GM12878 (cell line): ENCODE results near the gene ACADL. TPM values are rescaled to one million over a fixed set of nuclear protein-coding genes. Genes with fewer than 3 reads are reported as not detected.

Experiments
- ATAC-seq: fragments of 200-7000 bp; cut with Tn5 transposase; 3 replicates; pipeline ENCODE4 v1.9.1; 2020; ENCODE audit warnings: mild to moderate bottlenecking, moderate library complexity
- BruUV-seq: library from RNA; stranded (reverse); fragments of 400-500 nt; replicated peaks from 2 replicates; lab custom pipeline; 2021; lab: Mats Ljungman, UMichigan
- CTCF ChIA-PET: fragments of 300-600 bp; sonication (Branson Sonifier 250); formaldehyde crosslinking; extraction: SDS; loops from one replicate; lab custom pipeline; 2021; ENCODE audit warnings: inconsistent platforms; lab: Yijun Ruan, JAX
- POLR2A ChIA-PET: fragments of 350-600 bp; formaldehyde crosslinking; extraction: SDS; loops from one replicate; lab custom pipeline; 2021; ENCODE audit warnings: inconsistent platforms; lab: Charles Lee
- RAD21 ChIA-PET: fragments of 300-600 bp; sonication (Branson Sonifier 250); formaldehyde crosslinking; loops from one replicate; lab custom pipeline; 2023; ENCODE audit warnings: antibody characterized with exemption; ENCODE audit not compliant: unreplicated experiment; lab: Charles Lee
- SMC1A ChIA-PET: fragments of 300-600 bp; sonication (Branson Sonifier 250); formaldehyde crosslinking; loops from one replicate; lab custom pipeline; 2023; ENCODE audit not compliant: unreplicated experiment, uncharacterized antibody; lab: Charles Lee
- DNase-seq: peaks from one replicate; pipeline ENCODE4 v3.0.0-alpha.2; 2011; ENCODE audit warnings: low read depth, low spot score
- FAIRE-seq: peaks from 3 replicates; lab custom pipeline; 2011; peaks lifted over from hg19 to GRCh38; lab: Jason Lieb, UNC
- H2AFZ ChIP-seq: 2 replicates; pipeline ENCODE4 v1.6.0; 2011; ENCODE audit warnings: low read depth, low read length, control low read depth; ENCODE audit not compliant: control insufficient read depth
- H3K27ac ChIP-seq: 2 replicates; pipeline ENCODE4 v1.5.1; 2011; ENCODE audit warnings: control low read depth; ENCODE audit not compliant: control insufficient read depth, insufficient read depth
- H3K27me3 ChIP-seq, 2 experiments: replicated peaks in 1 of 2; 2 replicates each; pipeline versions ENCODE4 v1.6.0 to v1.6.1; 2011; ENCODE audit warnings: low read length in 1 of 2; ENCODE audit not compliant: control insufficient read depth in 2 of 2, insufficient read depth in 2 of 2
- H3K36me3 ChIP-seq, 2 experiments: 2 replicates each; pipeline ENCODE4 v1.5.1; 2011; ENCODE audit warnings: low read length in 1 of 2; ENCODE audit not compliant: control insufficient read depth in 2 of 2, insufficient read depth in 2 of 2
- H3K4me1 ChIP-seq: 2 replicates; pipeline ENCODE4 v1.6.1; 2011; ENCODE audit warnings: mild to moderate bottlenecking, low read length, moderate library complexity, mixed read lengths; ENCODE audit not compliant: control insufficient read depth, insufficient read depth
- H3K4me2 ChIP-seq: 2 replicates; pipeline ENCODE4 v1.6.0; 2011; ENCODE audit warnings: control low read depth; ENCODE audit not compliant: control insufficient read depth, insufficient read depth
- H3K4me3 ChIP-seq: fragments of 200-600 bp; sonication (generic); 2 replicates; pipeline ENCODE4 v1.5.1; 2016
- H3K79me2 ChIP-seq: 2 replicates; pipeline ENCODE4 v1.6.0; 2011; ENCODE audit warnings: low read length; ENCODE audit not compliant: control insufficient read depth, insufficient read depth
- H3K9ac ChIP-seq: 2 replicates; pipeline ENCODE4 v1.8.0; 2011; ENCODE audit warnings: low read length, control low read depth, mixed read lengths; ENCODE audit not compliant: control insufficient read depth, insufficient read depth
- H3K9me3 ChIP-seq: replicated peaks from 3 replicates; pipeline ENCODE4 v1.5.1; 2011; ENCODE audit warnings: mild to moderate bottlenecking, low read length; ENCODE audit not compliant: control insufficient read depth, insufficient read depth
- H4K20me1 ChIP-seq: 2 replicates; pipeline ENCODE4 v1.6.0; 2011; ENCODE audit not compliant: control insufficient read depth, insufficient read depth
- CHD2 ChIP-seq: IDR thresholded peaks from 2 replicates; pipeline ENCODE4 v1.6.1; 2011; ENCODE audit warnings: low read depth, low read length, improper control_type of control experiment, borderline replicate concordance
- CHD4 ChIP-seq: fragments of 200-600 bp; sonication (generic); IDR thresholded peaks from 2 replicates; pipeline ENCODE4 v1.6.1; 2016; ENCODE audit warnings: mild to moderate bottlenecking
- NFYB ChIP-seq: IDR thresholded peaks from 2 replicates; pipeline ENCODE4 v1.6.1; 2011; ENCODE audit warnings: low read depth, mild to moderate bottlenecking, low read length, improper control_type of control experiment, moderate library complexity; ENCODE audit not compliant: insufficient read depth
- NR2F1 ChIP-seq: fragments of 450-650 bp; conservative IDR thresholded peaks from 2 replicates; pipeline ENCODE4 v1.6.1; 2017; ENCODE audit warnings: mild to moderate bottlenecking
- NRF1 ChIP-seq: conservative IDR thresholded peaks from 2 replicates; pipeline ENCODE4 v1.6.1; 2011; ENCODE audit warnings: mild to moderate bottlenecking, low read depth, low read length, improper control_type of control experiment
- RAD21 ChIP-seq: IDR thresholded peaks from 2 replicates; pipeline ENCODE4 v1.6.1; 2011; ENCODE audit warnings: mild to moderate bottlenecking, low read depth, low read length, moderate library complexity; ENCODE audit not compliant: insufficient read depth
- RFX5 ChIP-seq: IDR thresholded peaks from 2 replicates; pipeline ENCODE4 v1.6.1; 2011; ENCODE audit warnings: low read depth, low read length, improper control_type of control experiment
- TBL1XR1 ChIP-seq: IDR thresholded peaks from 2 replicates; pipeline ENCODE4 v1.6.1; 2012; ENCODE audit warnings: low read depth, low read length, improper control_type of control experiment
- ZBTB4 ChIP-seq: fragments of 450-650 bp; formaldehyde crosslinking; IDR thresholded peaks from 2 replicates; pipeline ENCODE4 v1.4.0; 2022; ENCODE audit warnings: mild to moderate bottlenecking, moderate library complexity
- ZBTB40 ChIP-seq: fragments of 450-650 bp; IDR thresholded peaks from 2 replicates; pipeline ENCODE4 v1.6.1; 2016; ENCODE audit warnings: mild to moderate bottlenecking, moderate library complexity, borderline replicate concordance
- WGBS: methylation state at CpG from one replicate; pipeline ENCODE4 v1.1.6; 2016; ENCODE audit warnings: low lambda C conversion rate; ENCODE audit not compliant: insufficient replicate concordance, insufficient coverage; ENCODE audit errors: missing lambda C conversion rate; 5-methylcytosine and 5-hydroxymethylcytosine counted together
- in situ Hi-C: fragments of 300-500 bp; cut with MboI; formaldehyde crosslinking; loops from 9 replicates; pipeline ENCODE4 v1.14.3; 2018; ENCODE audit warnings: mixed read lengths
- intact Hi-C: fragments of 100-400 bp; cut with micrococcal nuclease; formaldehyde crosslinking; loops from one replicate; pipeline ENCODE4 v1.14.2; 2022; ENCODE audit not compliant: unreplicated experiment
- polyA plus RNA-seq, 11 experiments: library from polyadenylated mRNA; depleted of rRNA in 4 of 11; unstranded in 6 of 11; stranded (reverse) in 5 of 11; fragments of >200 nt; fragmentation: Nextera tagmentation in 4 of 11; fragmentation: Illumina TruSeq in 1 of 11; extraction: Ambion mirVana in 4 of 11; extraction: Trizol in 1 of 11; gene quantifications; 1 replicate in 1 of 11; 2 replicates in 10 of 11; pipeline versions ENCODE4 v1.2.1 to v1.2.3, GENCODE V29; 2011 to 2016; ENCODE audit warnings: inconsistent platforms in 2 of 11, missing spikeins in 2 of 11, low read depth in 1 of 11
- total RNA-seq, 4 experiments: library from RNA; depleted of rRNA in 3 of 4; stranded (reverse); fragments of >200 nt in 3 of 4; fragmentation: Illumina TruSeq in 1 of 4; extraction: Trizol in 1 of 4; gene quantifications; 2 replicates each; pipeline versions ENCODE4 v1.2.1 to v1.2.3, GENCODE V29; 2013 to 2021
- TF ChIP-seq, protein P1 (sequence below): IDR thresholded peaks from 2 replicates; pipeline ENCODE4 v1.6.1; 2011; ENCODE audit warnings: borderline replicate concordance, low read depth, mild to moderate bottlenecking, moderate library complexity, mixed read lengths, low read length; ENCODE audit not compliant: insufficient read depth; ENCODE audit errors: extremely low read length

ACADL gene
- total and polyA plus RNA-seq, 10 of the 15 experiments (the other 5 are each of a cell fraction or from before 2014, with no cell fraction given): not detected

DNA sequence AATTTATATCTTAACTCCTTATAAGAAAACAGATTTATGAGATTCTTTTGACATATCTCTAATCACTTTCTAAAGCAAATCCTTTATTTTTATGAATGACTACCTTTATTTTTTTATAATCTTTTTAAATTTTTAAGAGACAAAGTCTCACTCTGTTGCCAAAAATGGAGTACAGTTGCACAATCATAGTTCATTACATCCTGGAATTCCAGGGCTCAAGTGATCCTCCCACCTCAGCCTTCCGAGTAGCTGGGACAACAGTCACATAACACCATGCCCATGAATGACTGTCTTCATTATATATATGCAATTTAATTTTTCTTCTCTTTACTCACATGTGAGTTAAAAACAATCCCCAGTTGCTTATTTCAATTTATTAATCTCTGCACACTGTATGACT, 21.7 kb downstream of the ACADL start:
- no peak overlapping the region for H3K4me2 ChIP-seq
- no peak overlapping the region for H3K9ac ChIP-seq
- CTCF ChIA-PET: interaction anchor here (0.5 to 2.5 kb wide), 8 partner anchors 8 to 226 kb away, joined by 3 to 11 read pairs (median 4); no protein-coding TSS in a partner anchor
- no TSS peak for BruUV-seq
- H3K36me3 ChIP-seq: no peaks in the 10 kb centered on the region
- DNase-seq: no peak
- no peaks in the 10 kb centered on the region; a peak in 1 of 4 replicates for H3K27me3 ChIP-seq
- no peaks in the 10 kb centered on the region for H4K20me1 ChIP-seq
- ATAC-seq: no peak
- WGBS: 0% methylated on average over 1 of the region's 1 CpG
- TF ChIP-seq CHD4 (no peak), NRF1 (no peak), NR2F1 (no peak), TBL1XR1 (no peak), ZBTB40 (no peak), NFYB (no peak), ZBTB4 (CRISPR knock-in tag) (no peak), CHD2 (no peak), RAD21 (no peak), RFX5 (no peak)
- TF ChIP-seq, protein P1, sequence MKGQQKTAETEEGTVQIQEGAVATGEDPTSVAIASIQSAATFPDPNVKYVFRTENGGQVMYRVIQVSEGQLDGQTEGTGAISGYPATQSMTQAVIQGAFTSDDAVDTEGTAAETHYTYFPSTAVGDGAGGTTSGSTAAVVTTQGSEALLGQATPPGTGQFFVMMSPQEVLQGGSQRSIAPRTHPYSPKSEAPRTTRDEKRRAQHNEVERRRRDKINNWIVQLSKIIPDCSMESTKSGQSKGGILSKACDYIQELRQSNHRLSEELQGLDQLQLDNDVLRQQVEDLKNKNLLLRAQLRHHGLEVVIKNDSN: no peak
- TF ChIP-seq, all 136 proteins: peak for 0
- SMC1A ChIA-PET: interaction anchor here (1.1 to 2.0 kb wide), 2 partner anchors 11 to 130 kb away, joined by 3 to 7 read pairs; no protein-coding TSS in a partner anchor
- Histone ChIP-seq H3K4me1 (no peaks in the 10 kb centered on the region), H3K27ac (no peak overlapping the region), H2AFZ (no peak overlapping the region), H3K9me3 (no peaks in the 10 kb centered on the region), H3K4me3 (no peak overlapping the region), H3K79me2 (no peaks in the 10 kb centered on the region)
- FAIRE-seq: no peak
- intact Hi-C loops (no loop called here), in situ Hi-C loops (loop anchor here (25.0 kb wide), 1 partner anchor 866 kb away; no protein-coding TSS in a partner anchor)
- RAD21 ChIA-PET: no interaction called here
- POLR2A ChIA-PET: no interaction called here
